Measurements from ENCODE around the gene RBL2. TPM values are rescaled to one million over a fixed set of nuclear protein-coding genes. Genes with fewer than 3 reads are reported as not detected.

Gene RBL2
- total and polyA plus RNA-seq, 2 of the 13 experiments (the other 11 are each of a cell fraction or from before 2014, with no cell fraction given) = 41.2 to 60.9 TPM

DNA sequence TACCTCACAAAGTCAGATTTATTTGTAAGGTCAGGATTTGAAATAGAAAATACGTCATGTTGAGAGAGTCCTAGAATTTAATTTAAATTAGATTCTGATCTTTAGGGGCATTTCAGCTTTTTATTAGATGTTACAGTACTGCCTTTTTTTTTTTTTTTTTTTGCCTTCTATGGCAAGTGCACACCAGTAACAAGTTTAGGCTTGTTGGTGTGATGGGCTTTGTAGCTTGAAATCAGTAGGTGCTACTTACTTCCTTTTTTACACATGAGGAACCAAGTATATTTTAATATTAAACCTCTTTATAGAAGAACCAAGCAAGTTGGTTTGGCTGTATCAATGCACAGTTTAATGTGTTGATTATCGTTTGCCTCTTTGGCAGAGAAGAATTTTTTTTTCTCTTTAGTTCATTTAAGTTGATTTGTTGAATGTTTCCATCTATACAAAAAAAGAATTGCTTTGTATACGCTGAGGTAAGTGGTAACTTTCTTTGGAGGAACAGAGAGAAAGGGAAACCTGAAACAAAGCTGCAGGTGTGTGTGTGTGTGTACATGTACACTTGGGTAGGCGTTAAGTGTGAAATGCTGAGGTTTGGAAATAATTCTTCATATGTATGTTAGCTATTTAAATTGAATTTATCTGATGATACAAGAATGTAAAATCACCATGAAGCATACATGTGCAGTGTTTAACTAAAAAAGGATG, 15.7 kb downstream of the RBL2 start:
- DNase-seq (ENCODE audit: low spot score) (no peak), FAIRE-seq (no peak), ATAC-seq (no peak)
- no peak overlapping the region for H3K4me3 ChIP-seq (replicated peaks in 1 of 3; ENCODE audit: insufficient read depth in 1 of 3, low read depth in 2 of 3, low read length in 3 of 3)
- no TSS peak for BruUV-seq (replicated peaks)
- peaks cover 18 to 32% of the 10 kb centered on the region in 2 experiments for H3K36me3 ChIP-seq (replicated peaks in 1 of 2; ENCODE audit: control insufficient read depth in 1 of 2, insufficient read depth in 2 of 2, low read length in 2 of 2)
- H3K27ac ChIP-seq (ENCODE audit: extremely low read length, insufficient read depth, low read length) = no peak overlapping the region
- H3K4me2 ChIP-seq (ENCODE audit: low read depth, low read length) = no peak overlapping the region
- TF ChIP-seq ZNF766 (CRISPR knock-in tag; IDR thresholded peaks at IDR 0.05; ENCODE audit: borderline replicate concordance) (no peak), HOXD1 (CRISPR knock-in tag; IDR thresholded peaks at IDR 0.05) (no peak), KAT7 (CRISPR knock-in tag; IDR thresholded peaks at IDR 0.05; ENCODE audit: borderline replicate concordance) (no peak), ZZZ3 (CRISPR knock-in tag; IDR thresholded peaks at IDR 0.05; ENCODE audit: borderline replicate concordance) (no peak), DMAP1 (CRISPR knock-in tag; IDR thresholded peaks at IDR 0.05) (no peak), SUZ12 (IDR thresholded peaks at IDR 0.05; ENCODE audit: low read depth, low read length) (no peak), ZNF619 (CRISPR knock-in tag; IDR thresholded peaks at IDR 0.05) (no peak), MBD4 (IDR thresholded peaks at IDR 0.05; ENCODE audit: borderline replicate concordance, low read length) (no peak)
- TF ChIP-seq, protein P1, sequence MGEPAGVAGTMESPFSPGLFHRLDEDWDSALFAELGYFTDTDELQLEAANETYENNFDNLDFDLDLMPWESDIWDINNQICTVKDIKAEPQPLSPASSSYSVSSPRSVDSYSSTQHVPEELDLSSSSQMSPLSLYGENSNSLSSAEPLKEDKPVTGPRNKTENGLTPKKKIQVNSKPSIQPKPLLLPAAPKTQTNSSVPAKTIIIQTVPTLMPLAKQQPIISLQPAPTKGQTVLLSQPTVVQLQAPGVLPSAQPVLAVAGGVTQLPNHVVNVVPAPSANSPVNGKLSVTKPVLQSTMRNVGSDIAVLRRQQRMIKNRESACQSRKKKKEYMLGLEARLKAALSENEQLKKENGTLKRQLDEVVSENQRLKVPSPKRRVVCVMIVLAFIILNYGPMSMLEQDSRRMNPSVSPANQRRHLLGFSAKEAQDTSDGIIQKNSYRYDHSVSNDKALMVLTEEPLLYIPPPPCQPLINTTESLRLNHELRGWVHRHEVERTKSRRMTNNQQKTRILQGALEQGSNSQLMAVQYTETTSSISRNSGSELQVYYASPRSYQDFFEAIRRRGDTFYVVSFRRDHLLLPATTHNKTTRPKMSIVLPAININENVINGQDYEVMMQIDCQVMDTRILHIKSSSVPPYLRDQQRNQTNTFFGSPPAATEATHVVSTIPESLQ (CRISPR knock-in tag; conservative IDR thresholded peaks at IDR 0.05) = no peak
- H3K27me3 ChIP-seq (ENCODE audit: control insufficient read depth in 1 of 2, insufficient read depth in 2 of 2, low read length in 2 of 2) = no peaks in the 10 kb centered on the region
- CTCF ChIA-PET (ENCODE audit: low intra/inter-chr PET ratio, low total read pairs) = no interaction called here
- H2AFZ ChIP-seq (ENCODE audit: low read length) = no peak overlapping the region
- intact Hi-C loops (cut with micrococcal nuclease; ENCODE audit: unreplicated experiment) = no loop called here
- no peaks in the 10 kb centered on the region for H4K20me1 ChIP-seq (ENCODE audit: insufficient read depth, low read length)
- no peaks in the 10 kb centered on the region for H3K79me2 ChIP-seq (ENCODE audit: insufficient read depth, low read length)
- POLR2A ChIA-PET = no interaction called here
- no peak overlapping the region for H3K9ac ChIP-seq (ENCODE audit: insufficient read depth, low read depth, low read length)
- WGBS (ENCODE audit: low lambda C conversion rate) = 97% methylated on average over 4 of the region's 4 CpGs
- H3K4me1 ChIP-seq (ENCODE audit: insufficient read depth, low read length) = no peaks in the 10 kb centered on the region
- in situ Hi-C loops (cut with HindIII; ENCODE audit: extremely low pct_ligation_motif_present, low pct_unique_long_range_greater_than_20kb) = no loop called here
- H3K9me3 ChIP-seq (ENCODE audit: low read length) = no peaks in the 10 kb centered on the region

Measured in HepG2 (cell line).